HG03066 (cell line): ENCODE data around the gene NFIA.

Experiments
- ATAC-seq: cut with Tn5 transposase; IDR thresholded peaks from one replicate; pipeline ENCODE4 v1.9.1; 2021; ENCODE audit warnings: low read depth; ENCODE audit not compliant: unreplicated experiment

NFIA gene

DNA sequence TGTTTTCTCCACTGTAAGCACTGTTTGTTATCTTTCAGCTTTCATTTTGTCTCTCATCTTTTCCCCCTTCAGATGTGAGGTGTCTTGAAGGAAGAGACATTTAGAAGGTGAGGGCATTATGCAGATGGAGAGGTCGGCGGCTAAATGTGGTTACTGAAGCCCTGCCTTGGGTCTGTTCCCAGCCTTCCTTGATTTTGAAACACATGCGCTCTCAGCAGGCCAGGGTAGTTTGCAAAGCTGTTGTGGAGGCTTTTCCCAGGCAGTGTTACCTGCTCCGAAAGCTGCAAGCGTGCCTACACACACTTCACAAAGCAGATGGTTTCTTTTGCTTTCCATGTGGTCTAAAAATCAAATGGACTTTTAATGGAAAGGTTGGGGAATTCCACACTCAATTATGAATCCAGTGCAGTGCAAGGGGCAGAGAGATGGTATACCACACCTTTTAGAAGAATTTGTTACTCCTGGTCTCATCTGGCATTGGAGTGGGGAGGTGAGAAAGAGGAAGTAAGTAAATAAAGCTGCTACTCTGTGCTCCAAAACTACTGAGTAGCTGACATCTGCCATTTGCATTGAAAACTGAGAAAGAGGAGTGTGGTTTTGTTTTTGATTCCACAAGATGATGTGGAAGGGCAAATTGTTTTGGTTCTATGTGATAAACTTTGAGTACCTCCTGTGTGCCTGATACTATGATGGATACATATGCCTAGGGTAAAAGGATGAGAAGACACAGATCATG, 91.9 kb downstream of the NFIA start:
- no peak for ATAC-seq

DNA sequence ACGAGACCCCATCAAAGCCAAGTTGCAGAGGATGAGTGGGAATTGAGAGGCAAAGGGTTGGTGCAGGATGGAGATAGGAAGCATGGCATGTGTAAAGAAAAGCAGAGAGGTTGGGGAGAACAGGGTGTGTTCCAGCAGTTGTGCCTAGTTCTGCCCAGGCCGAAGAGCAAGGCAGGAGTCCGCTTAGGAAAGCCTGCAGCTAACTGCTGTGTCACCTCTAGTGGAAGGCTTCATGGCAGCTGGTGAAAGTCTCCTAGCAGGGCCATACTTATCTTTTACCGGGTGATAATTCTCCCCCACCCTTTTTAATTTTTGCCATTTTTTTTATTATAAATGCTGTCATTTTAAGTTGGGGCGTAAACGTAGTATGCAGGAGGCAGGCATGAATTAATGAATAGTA, 93.6 kb downstream of the NFIA start:
- no peak for ATAC-seq

DNA sequence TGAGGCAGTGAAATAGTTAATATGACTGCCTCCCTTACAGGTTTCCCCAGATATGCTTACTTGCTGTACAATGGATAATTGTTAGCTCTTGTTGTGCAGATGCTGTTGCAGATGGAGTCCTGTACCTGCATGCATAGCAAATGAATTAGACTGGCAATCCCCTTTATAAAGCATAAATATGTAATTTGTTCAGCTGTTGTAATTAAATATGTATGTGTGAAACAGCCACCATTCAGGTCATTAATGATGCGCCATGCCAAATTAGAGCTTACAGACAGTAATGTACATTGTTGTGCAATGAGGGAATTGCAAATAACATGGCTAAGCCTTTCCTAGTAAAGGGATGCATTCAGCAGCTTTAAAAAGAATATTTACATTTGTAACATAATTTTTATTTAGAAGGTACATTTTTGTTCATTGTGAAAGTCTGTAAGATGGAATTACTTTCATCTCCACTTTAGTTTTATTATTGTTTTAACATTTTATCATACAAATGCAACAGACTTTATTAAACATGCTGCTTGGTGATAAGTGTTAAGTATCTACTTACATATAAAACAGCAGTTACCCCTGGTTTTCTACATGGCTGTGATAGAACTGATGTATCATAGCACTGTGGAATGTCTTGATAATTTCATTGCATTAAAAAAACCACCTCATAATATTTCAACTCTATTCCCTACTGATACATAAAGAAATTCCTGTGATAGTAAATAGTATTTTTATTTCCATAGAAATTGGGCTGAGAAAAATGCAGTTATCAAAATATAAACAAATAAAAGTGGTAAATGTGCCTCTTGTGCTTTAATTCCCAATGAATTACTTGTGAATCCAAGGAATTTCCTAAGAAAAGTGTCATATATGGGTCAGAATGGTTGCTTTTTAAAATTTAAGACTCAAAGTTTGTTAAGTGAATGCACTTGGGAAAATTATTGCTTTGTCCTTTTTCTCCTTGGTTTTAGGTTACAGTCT, 99.0 kb downstream of the NFIA start:
- ATAC-seq: no peak

DNA sequence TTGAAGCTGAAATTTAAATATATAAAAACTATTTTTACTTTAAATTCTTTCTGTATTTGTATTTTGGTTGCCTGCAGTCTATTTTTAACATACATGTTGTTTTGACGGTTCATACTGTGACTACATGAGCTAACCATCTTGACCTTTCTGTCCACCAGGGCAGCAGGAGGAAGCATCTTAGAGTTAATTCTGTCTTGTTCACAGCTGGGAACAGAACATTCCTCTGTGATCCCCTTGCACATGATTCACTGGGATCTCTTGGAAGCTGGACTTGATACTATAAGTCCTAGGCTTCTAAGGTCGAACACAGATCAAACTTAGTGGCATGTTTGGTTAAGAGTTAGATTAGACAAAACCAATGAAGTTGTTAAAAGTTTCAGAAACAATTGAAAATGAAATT, 99.7 kb downstream of the NFIA start:
- no peak for ATAC-seq

- ATAC-seq: no peak
Measured at GRCh38 chr1:61182480-61182879, 100.1 kb downstream of the NFIA start.

GRCh38 chr1:61183471-61184039, 101.2 kb downstream of the NFIA start:
- no peak for ATAC-seq

- ATAC-seq: no peak
Measured at GRCh38 chr1:61184040-61184713, 101.8 kb downstream of the NFIA start.

DNA sequence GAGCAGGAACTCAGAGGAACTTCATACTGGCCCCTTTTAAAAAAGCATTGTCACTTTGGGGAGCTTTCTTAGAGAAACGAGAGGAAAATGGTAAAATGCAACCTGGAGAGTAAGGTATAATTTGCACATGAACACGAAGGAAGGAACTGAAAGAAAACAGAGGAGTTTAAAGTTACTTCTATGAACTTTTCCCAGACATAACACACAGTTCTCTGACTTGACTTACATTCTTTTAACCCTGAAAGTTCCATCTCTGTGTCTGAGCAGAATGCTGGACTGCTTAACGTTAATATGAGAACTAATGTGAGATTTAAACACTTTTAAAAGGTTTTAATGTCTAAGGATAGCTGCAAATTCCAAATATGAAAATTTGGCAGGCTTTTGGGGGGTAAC, 102.3 kb downstream of the NFIA start:
- ATAC-seq: no peak

DNA sequence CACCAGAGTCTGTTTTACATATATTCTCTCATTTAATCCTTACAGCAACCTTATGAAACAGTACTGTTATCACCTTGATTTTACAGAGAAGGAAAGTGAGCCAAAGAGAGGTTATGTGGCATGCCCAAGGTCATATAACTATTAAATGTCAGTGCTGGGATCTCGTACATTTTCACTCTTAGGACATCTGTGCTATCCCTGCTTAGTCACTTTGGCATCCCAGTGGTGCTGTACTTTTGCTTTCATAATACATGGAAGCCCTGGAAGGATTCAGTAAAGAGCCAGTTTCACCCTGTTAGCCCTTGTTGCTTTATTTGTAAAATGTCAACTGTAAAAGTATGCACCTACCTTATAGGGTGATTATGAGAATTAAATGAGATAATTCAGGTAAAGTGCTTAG, 104.4 kb downstream of the NFIA start:
- no peak for ATAC-seq

DNA sequence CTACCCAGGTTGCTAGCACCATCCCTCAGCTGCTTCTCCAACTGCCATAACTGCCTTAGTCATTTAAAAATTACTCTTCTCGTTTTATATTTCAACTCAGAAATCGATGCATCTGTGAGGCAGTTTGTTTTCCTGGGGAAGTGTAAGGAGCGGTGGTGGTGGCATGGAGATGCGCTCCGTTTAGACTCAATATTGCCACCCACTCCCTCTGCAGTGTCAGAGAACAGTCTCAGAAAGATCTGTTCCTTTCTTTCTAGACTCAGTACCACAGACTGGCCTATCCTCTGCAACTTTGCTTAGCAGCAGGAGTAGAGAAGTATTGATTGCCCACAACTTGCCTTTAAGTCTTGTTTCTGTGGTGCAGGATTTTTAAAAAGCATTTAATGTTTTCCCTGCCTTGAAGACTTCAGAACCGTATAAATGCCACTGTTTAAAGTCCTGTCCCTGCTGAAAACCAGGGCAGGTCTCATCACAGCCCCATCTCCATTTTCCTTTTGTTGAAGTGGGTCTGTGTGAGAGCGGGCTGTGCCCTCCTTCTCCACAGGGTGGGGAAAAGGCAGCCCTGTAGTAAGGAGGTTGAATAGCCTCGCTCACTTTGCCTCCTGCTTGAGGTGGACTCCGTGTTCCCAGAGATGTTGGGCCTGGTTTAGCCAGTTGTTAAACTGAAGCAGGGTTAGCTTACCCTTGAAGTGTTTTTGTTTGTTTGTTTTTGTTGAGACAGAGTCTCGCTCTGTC, 105.2 kb downstream of the NFIA start:
- no peak for ATAC-seq

DNA sequence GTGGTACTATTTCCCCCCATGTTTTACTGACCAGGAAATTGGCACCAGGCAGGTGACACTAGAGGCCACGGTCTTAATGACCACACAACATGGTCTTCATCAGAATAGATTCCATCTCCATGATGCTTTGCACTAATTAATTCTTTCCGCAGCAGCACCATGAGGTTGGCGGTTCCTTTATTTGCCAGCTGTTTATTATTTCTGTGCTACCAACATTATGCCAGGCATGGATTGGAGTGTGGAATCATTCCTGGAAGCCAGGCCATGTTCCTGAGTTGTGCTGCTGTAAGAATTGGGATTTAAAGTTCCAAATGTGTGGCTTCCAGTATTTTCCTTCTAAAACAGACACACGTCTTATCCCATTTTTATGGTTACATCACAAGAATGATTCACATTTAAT, 107.8 kb downstream of the NFIA start:
- ATAC-seq: no peak

GRCh38 chr1:61190618-61191432, 108.5 kb downstream of the NFIA start:
- ATAC-seq: no peak

GRCh38 chr1:61191433-61191720, 109.0 kb downstream of the NFIA start:
- ATAC-seq: no peak

GRCh38 chr1:61192663-61193330, 110.4 kb downstream of the NFIA start:
- no peak for ATAC-seq

DNA sequence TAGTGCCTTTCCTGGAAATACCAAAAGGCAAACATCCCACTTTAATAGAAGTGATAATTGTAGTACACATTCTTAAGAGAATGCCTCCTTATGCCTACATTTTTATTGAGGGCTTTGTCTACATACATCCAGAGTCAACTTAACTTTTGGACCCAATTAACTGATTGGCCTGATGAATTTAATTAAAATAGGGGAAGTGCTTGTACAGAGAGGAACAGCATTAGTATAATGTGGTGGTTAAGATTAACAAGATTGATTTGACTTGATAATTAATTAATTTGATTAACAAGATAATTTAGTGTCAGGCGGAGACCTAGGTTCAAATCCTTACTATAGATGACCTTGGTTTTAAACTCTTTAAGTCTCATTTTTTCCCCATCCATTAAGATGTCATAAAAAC, 111.4 kb downstream of the NFIA start:
- ATAC-seq: no peak

- ATAC-seq: no peak
Measured at GRCh38 chr1:61198554-61198953, 116.2 kb downstream of the NFIA start.

DNA sequence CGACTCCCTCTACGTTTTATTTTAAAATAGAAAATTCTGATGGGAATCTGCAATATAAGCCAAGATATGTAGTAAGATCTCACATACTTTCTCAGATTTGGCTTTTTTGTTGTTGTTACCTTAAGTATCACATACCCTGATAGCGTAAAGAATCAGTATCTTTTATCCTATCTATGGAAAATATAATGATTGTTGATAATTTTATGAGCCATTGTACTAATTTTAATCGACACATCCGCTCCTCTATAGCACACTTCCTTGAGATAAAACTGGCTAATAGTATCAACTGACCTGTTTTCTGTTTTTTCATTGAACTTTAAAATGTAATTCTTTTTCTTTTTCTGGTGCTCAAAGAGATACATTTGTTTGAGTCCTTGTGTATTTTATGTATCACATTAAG, 118.7 kb downstream of the NFIA start:
- ATAC-seq: no peak

DNA sequence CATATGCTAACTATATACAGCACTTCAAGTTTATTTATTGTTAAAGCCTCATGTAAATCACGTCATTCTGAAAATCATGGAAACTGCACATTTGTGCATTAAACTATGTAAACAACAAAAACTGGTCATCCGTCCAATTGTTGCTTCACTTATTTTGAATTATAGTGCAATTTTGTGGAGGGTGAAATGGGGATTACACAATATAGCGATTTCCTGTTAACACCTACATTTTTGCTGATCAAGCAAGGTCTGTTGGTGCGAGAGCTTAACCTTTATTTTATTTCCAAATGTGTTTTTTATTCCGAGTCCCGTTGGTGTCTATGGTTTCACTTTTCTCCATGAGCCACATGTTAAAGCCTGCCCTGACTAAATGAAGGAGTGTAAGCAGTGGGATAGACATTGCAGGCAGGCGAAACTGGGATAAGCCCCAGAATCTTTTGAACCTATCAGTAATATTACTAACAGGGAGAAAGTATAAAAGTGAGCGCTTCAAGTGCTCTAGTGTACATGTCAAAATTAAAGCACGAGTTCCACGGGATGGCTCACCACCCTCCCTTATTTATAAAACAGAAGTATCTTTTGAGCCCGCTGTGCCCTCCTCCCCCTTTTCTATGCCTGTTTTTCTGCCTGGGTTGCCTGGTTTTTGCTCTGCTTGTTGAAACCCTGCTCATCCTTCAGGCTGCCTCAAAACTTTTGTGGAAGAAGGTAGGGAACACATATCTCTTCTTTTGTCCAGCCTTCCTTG, 120.7 kb downstream of the NFIA start:
- no peak for ATAC-seq
